A549 (cell line): ENCODE results near the gene KIF18A. TPM values are rescaled to one million over a fixed set of nuclear protein-coding genes. Genes with fewer than 3 reads are reported as not detected.
A peak's percentile ranks its signal among the peaks of the same experiment; 100 is the strongest.

Source experiments
- ATAC-seq, 2 experiments: fragments of 200-7000 bp in 1 of 2; fragments of >200 bp in 1 of 2; cut with Nextera tagmentation in 1 of 2; cut with Tn5 transposase in 1 of 2; 3 replicates each; pipeline versions ENCODE4 v1.8.0 to v1.9.1; 2018 to 2020; ENCODE audit warnings: mild to moderate bottlenecking in 1 of 2, moderate library complexity in 1 of 2
- CTCF ChIA-PET: fragments of 300-600 bp; sonication (Branson Sonifier 250); formaldehyde crosslinking; extraction: SDS; loops from one replicate; lab custom pipeline; 2021; ENCODE audit warnings: antibody characterized with exemption, inconsistent platforms; lab: Yijun Ruan, JAX
- POLR2A ChIA-PET: fragments of 350-600 bp; formaldehyde crosslinking; extraction: SDS; loops from one replicate; lab custom pipeline; 2021; ENCODE audit warnings: antibody characterized with exemption, inconsistent platforms; lab: Yijun Ruan, JAX
- DNase-seq, 2 experiments: peaks; one replicate each; pipeline versions ENCODE4 v3.0.0 to v3.0.0-alpha.2; 2011 to 2016; ENCODE audit warnings: low read depth in 1 of 2, low spot score in 1 of 2
- FAIRE-seq: peaks from 2 replicates; lab custom pipeline; 2011; peaks lifted over from hg19 to GRCh38; lab: Jason Lieb, UNC
- H3K27ac ChIP-seq, 2 experiments: fragments of >200 bp; sonication (Bioruptor Twin); formaldehyde crosslinking; 3 replicates each; pipeline ENCODE4 v1.5.1; 2016 to 2017
- H3K4me1 ChIP-seq: fragments of >200 bp; sonication (Bioruptor Twin); formaldehyde crosslinking; 3 replicates; pipeline ENCODE4 v1.6.1; 2016
- H3K4me2 ChIP-seq: fragments of >200 bp; sonication (Bioruptor Twin); formaldehyde crosslinking; 3 replicates; pipeline ENCODE4 v1.6.1; 2016
- H3K4me3 ChIP-seq: fragments of >200 bp; sonication (Bioruptor Twin); formaldehyde crosslinking; 3 replicates; pipeline ENCODE4 v1.5.1; 2016
- H3K9me3 ChIP-seq: fragments of >200 bp; sonication (Bioruptor Twin); formaldehyde crosslinking; 3 replicates; pipeline ENCODE4 v1.6.1; 2016
- BCL3 ChIP-seq: fragments of >200 bp; sonication (Bioruptor Twin); formaldehyde crosslinking; IDR thresholded peaks from 3 replicates; pipeline ENCODE4 v1.6.1; 2016
- CBX8 ChIP-seq: fragments of 200-600 bp; sonication (generic); IDR thresholded peaks from 2 replicates; pipeline ENCODE4 v1.6.1; 2016
- CEBPB ChIP-seq, 2 experiments: fragments of >200 bp in 1 of 2; sonication (Bioruptor Twin) in 1 of 2; formaldehyde crosslinking in 1 of 2; IDR thresholded peaks; 2 replicates each; pipeline ENCODE4 v1.6.1; 2012 to 2016
- CHD2 ChIP-seq: fragments of 150-350 bp; IDR thresholded peaks from 2 replicates; pipeline ENCODE4 v1.6.1; 2014; ENCODE audit warnings: low read length; ENCODE audit not compliant: partially characterized antibody
- CHD4 ChIP-seq: fragments of 200-600 bp; sonication (generic); IDR thresholded peaks from 2 replicates; pipeline ENCODE4 v1.6.1; 2016; ENCODE audit warnings: antibody characterized with exemption, mild to moderate bottlenecking, borderline replicate concordance
- ESRRA ChIP-seq: fragments of 150-350 bp; IDR thresholded peaks from 2 replicates; pipeline ENCODE4 v1.6.1; 2014; ENCODE audit warnings: mild to moderate bottlenecking, low read length, borderline replicate concordance
- FOSB ChIP-seq: fragments of 250-450 bp; sonication (Bioruptor Pico); IDR thresholded peaks from 2 replicates; pipeline ENCODE4 v1.5.0; 2020; ENCODE audit warnings: mild to moderate bottlenecking, moderate library complexity
- FOXS1 ChIP-seq: fragments of 250-450 bp; sonication (Bioruptor Pico); IDR thresholded peaks from 2 replicates; pipeline ENCODE4 v1.5.0; 2020; ENCODE audit warnings: mild to moderate bottlenecking, moderate library complexity
- GATA3 ChIP-seq: IDR thresholded peaks from 2 replicates; pipeline ENCODE4 v1.6.1; 2012; ENCODE audit warnings: borderline replicate concordance
- HEYL ChIP-seq: fragments of 250-450 bp; sonication (Bioruptor Pico); IDR thresholded peaks from 2 replicates; pipeline ENCODE4 v1.8.0; 2021; ENCODE audit warnings: mild to moderate bottlenecking, moderate library complexity
- HOXA7 ChIP-seq: fragments of 250-450 bp; sonication (Bioruptor Pico); IDR thresholded peaks from 2 replicates; pipeline ENCODE4 v1.5.0; 2020; ENCODE audit warnings: mild to moderate bottlenecking, moderate library complexity
- HOXB13 ChIP-seq: fragments of 250-450 bp; sonication (Bioruptor Pico); IDR thresholded peaks from 2 replicates; pipeline ENCODE4 v1.5.0; 2020; ENCODE audit warnings: low read depth, mild to moderate bottlenecking, moderate library complexity
- JUN ChIP-seq, 2 experiments: fragments of >200 bp; sonication (Bioruptor Twin); formaldehyde crosslinking; IDR thresholded peaks; 2 replicates in 1 of 2; 3 replicates in 1 of 2; pipeline ENCODE4 v1.6.1; 2016 to 2017
- JUNB ChIP-seq: fragments of >200 bp; sonication (Bioruptor Twin); formaldehyde crosslinking; IDR thresholded peaks from 2 replicates; pipeline ENCODE4 v1.6.1; 2016
- KDM1A ChIP-seq: fragments of 200-600 bp; sonication (generic); IDR thresholded peaks from 2 replicates; pipeline ENCODE4 v1.6.1; 2016; ENCODE audit warnings: low read depth, mild to moderate bottlenecking
- RAD21 ChIP-seq, 2 experiments: fragments of >200 bp in 1 of 2; sonication (Bioruptor Twin) in 1 of 2; formaldehyde crosslinking in 1 of 2; IDR thresholded peaks in 1 of 2; conservative IDR thresholded peaks in 1 of 2; 2 replicates in 1 of 2; 3 replicates in 1 of 2; pipeline ENCODE4 v1.6.1; 2012 to 2018; ENCODE audit warnings: inconsistent platforms in 1 of 2
- RFX5 ChIP-seq: fragments of 450-650 bp; IDR thresholded peaks from 2 replicates; pipeline ENCODE4 v1.7.1; 2014; ENCODE audit warnings: antibody characterized with exemption, mild to moderate bottlenecking, moderate library complexity
- RNF2 ChIP-seq: fragments of 200-600 bp; sonication (generic); IDR thresholded peaks from 2 replicates; pipeline ENCODE4 v1.6.1; 2016; ENCODE audit warnings: low read depth, mild to moderate bottlenecking, antibody characterized with exemption, moderate library complexity, borderline replicate concordance
- SMC3 ChIP-seq: fragments of >200 bp; sonication (Bioruptor Twin); formaldehyde crosslinking; IDR thresholded peaks from 3 replicates; pipeline ENCODE4 v1.6.1; 2018; ENCODE audit warnings: inconsistent platforms
- TP53 ChIP-seq: fragments of 250-450 bp; sonication (Bioruptor Pico); IDR thresholded peaks from 2 replicates; pipeline ENCODE4 v1.5.0; 2021; ENCODE audit warnings: mild to moderate bottlenecking, moderate library complexity
- ZC3H11A ChIP-seq: fragments of 450-650 bp; IDR thresholded peaks from 2 replicates; pipeline ENCODE4 v1.6.1; 2014; ENCODE audit warnings: antibody characterized with exemption, mild to moderate bottlenecking
- ZSCAN20 ChIP-seq: fragments of 250-450 bp; sonication (Bioruptor Pico); IDR thresholded peaks from 2 replicates; pipeline ENCODE4 v1.8.0; 2022; ENCODE audit warnings: mild to moderate bottlenecking, moderate library complexity
- WGBS: methylation state at CpG from one replicate; pipeline ENCODE4 v1.1.6; 2017; ENCODE audit errors: missing lambda C conversion rate; 5-methylcytosine and 5-hydroxymethylcytosine counted together
- polyA plus RNA-seq, 4 experiments: library from polyadenylated mRNA; depleted of rRNA in 3 of 4; stranded (reverse); fragments of >200 nt; fragmentation: RNase III in 1 of 4; extraction: RNeasy Plus Mini Kit Qiagen cat#74134 plus additional on column Dnase treatment in 1 of 4; gene quantifications; 2 replicates in 3 of 4; 3 replicates in 1 of 4; pipeline ENCODE4 v1.2.3, GENCODE V29; 2011 to 2017
- TF ChIP-seq, protein P1 (sequence below): fragments of 450-650 bp; IDR thresholded peaks from 2 replicates; pipeline ENCODE4 v1.6.1; 2014; ENCODE audit warnings: antibody characterized with exemption
- TF ChIP-seq, protein P2 (sequence below): IDR thresholded peaks from 2 replicates; pipeline ENCODE4 v1.6.1; 2012
- TF ChIP-seq, protein P3 (sequence below): fragments of 250-450 bp; sonication (Bioruptor Pico); IDR thresholded peaks from 2 replicates; pipeline ENCODE4 v1.5.0; 2021; ENCODE audit warnings: mild to moderate bottlenecking, moderate library complexity, borderline replicate concordance
- TF ChIP-seq, protein P4 (sequence below): fragments of 150-350 bp; IDR thresholded peaks from 2 replicates; pipeline ENCODE4 v1.6.1; 2014; ENCODE audit warnings: low read depth, mild to moderate bottlenecking, low read length

Gene KIF18A
- polyA plus RNA-seq, 2 of the 4 experiments (the other 2 are of a cell fraction) = 24.8 to 47.2 TPM

GRCh38 chr11:27977527-27977926, 130.4 kb downstream of the KIF18A start:
- ChIA-PET CTCF (no interaction called here), POLR2A (no interaction called here)
- WGBS = 89% methylated on average over 2 of the region's 2 CpGs
- H3K9me3 ChIP-seq = no peaks in the 10 kb centered on the region
- DNase-seq (no peak), FAIRE-seq (no peak), ATAC-seq (no peak)
- no peak overlapping the region for H3K4me3 ChIP-seq
- no peaks in the 10 kb centered on the region for H3K4me1 ChIP-seq
- H3K27ac ChIP-seq = no peak overlapping the region
- H3K4me2 ChIP-seq = no peak overlapping the region
- TF ChIP-seq SMC3 (no peak), JUN (IDR thresholded peaks at IDR 0.05) (no peak), CEBPB (IDR thresholded peaks at IDR 0.05) (no peak), GATA3 (no peak), HEYL (CRISPR knock-in tag) (no peak), ZC3H11A (no peak), BCL3 (no peak), HOXB13 (CRISPR knock-in tag) (no peak), FOSB (CRISPR knock-in tag) (no peak), RNF2 (no peak), RFX5 (no peak), FOXS1 (no peak), KDM1A (no peak)
- TF ChIP-seq, protein P1, sequence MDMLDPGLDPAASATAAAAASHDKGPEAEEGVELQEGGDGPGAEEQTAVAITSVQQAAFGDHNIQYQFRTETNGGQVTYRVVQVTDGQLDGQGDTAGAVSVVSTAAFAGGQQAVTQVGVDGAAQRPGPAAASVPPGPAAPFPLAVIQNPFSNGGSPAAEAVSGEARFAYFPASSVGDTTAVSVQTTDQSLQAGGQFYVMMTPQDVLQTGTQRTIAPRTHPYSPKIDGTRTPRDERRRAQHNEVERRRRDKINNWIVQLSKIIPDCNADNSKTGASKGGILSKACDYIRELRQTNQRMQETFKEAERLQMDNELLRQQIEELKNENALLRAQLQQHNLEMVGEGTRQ = no peak
- TF ChIP-seq, protein P2, sequence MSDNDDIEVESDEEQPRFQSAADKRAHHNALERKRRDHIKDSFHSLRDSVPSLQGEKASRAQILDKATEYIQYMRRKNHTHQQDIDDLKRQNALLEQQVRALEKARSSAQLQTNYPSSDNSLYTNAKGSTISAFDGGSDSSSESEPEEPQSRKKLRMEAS = no peak
- TF ChIP-seq, protein P3, sequence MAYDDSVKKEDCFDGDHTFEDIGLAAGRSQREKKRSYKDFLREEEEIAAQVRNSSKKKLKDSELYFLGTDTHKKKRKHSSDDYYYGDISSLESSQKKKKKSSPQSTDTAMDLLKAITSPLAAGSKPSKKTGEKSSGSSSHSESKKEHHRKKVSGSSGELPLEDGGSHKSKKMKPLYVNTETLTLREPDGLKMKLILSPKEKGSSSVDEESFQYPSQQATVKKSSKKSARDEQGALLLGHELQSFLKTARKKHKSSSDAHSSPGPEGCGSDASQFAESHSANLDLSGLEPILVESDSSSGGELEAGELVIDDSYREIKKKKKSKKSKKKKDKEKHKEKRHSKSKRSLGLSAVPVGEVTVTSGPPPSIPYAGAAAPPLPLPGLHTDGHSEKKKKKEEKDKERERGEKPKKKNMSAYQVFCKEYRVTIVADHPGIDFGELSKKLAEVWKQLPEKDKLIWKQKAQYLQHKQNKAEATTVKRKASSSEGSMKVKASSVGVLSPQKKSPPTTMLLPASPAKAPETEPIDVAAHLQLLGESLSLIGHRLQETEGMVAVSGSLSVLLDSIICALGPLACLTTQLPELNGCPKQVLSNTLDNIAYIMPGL (CRISPR knock-in tag) = no peak

DNA sequence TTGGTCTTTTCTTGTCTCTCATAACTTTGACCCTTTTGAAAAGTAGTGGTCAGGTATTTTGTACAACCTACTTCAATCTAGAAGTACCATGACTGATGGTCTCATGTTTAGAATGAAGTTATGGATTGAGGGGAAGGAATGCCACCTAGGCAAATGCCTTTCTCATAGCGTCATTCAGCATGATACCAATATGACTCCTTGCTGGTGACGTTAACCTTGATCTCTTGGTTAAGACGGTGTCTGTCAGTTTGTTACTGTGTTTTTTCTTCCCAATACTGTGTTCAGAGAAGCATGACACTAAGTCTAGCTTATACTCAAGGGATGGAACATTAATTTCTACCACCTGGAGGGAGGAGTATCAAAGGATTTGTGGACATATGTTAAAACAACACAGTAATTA, 130.9 kb downstream of the KIF18A start:
- WGBS = 51% methylated on average over 3 of the region's 3 CpGs
- DNase-seq = peak in 1 of 2 experiments; percentile 10
- H3K4me3 ChIP-seq = no peak overlapping the region
- no peaks in the 10 kb centered on the region for H3K9me3 ChIP-seq
- no peak for ATAC-seq
- TF ChIP-seq ESRRA = no peak
- no peak for TF ChIP-seq GATA3
- TF ChIP-seq, protein P4, sequence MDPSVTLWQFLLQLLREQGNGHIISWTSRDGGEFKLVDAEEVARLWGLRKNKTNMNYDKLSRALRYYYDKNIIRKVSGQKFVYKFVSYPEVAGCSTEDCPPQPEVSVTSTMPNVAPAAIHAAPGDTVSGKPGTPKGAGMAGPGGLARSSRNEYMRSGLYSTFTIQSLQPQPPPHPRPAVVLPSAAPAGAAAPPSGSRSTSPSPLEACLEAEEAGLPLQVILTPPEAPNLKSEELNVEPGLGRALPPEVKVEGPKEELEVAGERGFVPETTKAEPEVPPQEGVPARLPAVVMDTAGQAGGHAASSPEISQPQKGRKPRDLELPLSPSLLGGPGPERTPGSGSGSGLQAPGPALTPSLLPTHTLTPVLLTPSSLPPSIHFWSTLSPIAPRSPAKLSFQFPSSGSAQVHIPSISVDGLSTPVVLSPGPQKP = no peak
- H3K4me2 ChIP-seq = no peak overlapping the region
- H3K4me1 ChIP-seq = no peaks in the 10 kb centered on the region
- POLR2A ChIA-PET = no interaction called here
- CTCF ChIA-PET = interaction anchor here (1.1 kb wide), 1 partner anchor 9 kb away, joined by 3 read pairs; no protein-coding TSS in a partner anchor
- H3K27ac ChIP-seq = no peak overlapping the region
- FAIRE-seq = peak; percentile 46

DNA sequence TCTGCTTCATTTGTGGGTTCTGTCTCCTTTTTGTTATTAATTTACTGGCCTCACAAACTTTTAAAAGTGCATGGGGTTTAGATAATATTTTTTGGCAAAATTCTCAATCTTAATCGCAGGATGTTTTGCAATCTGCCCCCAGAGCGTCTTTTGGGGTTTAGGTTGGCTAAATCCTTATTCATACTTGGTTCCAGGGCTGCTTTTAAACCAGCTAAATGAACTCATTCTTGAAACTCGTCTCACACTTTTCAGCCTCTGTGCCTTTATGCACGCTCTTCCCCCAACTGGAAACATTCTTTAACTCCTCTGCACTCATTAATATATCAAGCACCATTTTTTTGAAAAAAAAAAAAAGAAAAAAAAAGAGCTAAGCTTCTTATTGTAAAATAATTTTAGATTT, 131.7 kb downstream of the KIF18A start:
- DNase-seq (no peak), FAIRE-seq (no peak), ATAC-seq (no peak)
- POLR2A ChIA-PET = no interaction called here
- no peaks in the 10 kb centered on the region for H3K4me1 ChIP-seq
- CTCF ChIA-PET = interaction anchor here (0.9 to 1.1 kb wide), 2 partner anchors 9 to 13 kb away, joined by 3 read pairs; no protein-coding TSS in a partner anchor
- 71% methylated on average over 4 of the region's 4 CpGs for WGBS
- no peak overlapping the region for H3K4me3 ChIP-seq
- H3K27ac ChIP-seq = no peak overlapping the region
- no peak overlapping the region for H3K4me2 ChIP-seq
- no peaks in the 10 kb centered on the region for H3K9me3 ChIP-seq
- no peak for TF ChIP-seq CHD2
- no peak for TF ChIP-seq JUNB
- no peak for TF ChIP-seq RAD21 (conservative IDR thresholded peaks at IDR 0.05 in 1 of 2, IDR thresholded peaks at IDR 0.05 in 1 of 2)
- no peak for TF ChIP-seq HOXA7 (CRISPR knock-in tag)
- TF ChIP-seq, protein P3 (CRISPR knock-in tag) = no peak
- no peak for TF ChIP-seq TP53 (CRISPR knock-in tag)
- TF ChIP-seq ZSCAN20 (CRISPR knock-in tag) = no peak
- TF ChIP-seq CBX8 = no peak
- TF ChIP-seq CHD4 = no peak
